Measurements from ENCODE around the gene FTO.

The FTO gene

DNA sequence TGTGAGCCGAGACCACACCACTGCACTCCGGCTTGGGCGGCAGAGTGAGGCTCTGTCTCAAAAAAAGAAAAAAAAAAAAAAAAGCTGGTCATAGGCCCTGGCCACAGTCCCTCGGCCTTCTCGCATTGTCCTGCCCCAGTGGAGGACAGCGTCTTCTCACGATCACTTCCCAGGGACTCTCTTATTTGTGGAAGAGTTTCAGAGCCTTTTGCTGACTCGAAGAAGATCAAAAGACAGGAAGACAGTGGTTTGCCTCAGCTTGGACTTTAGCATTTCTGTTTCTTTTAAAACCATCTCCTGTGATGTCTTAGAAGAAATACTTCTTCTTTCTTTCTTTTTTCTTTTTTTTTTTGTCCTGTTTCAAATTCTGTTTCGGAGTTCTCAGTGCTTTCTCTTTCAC is 210.0 kb downstream of the FTO start:
- DNase-seq (ENCODE audit: low read depth), result no peak
- H3K4me3 ChIP-seq (ENCODE audit: low read depth, low read length), result no peak overlapping the region
- TF ChIP-seq, protein P1, sequence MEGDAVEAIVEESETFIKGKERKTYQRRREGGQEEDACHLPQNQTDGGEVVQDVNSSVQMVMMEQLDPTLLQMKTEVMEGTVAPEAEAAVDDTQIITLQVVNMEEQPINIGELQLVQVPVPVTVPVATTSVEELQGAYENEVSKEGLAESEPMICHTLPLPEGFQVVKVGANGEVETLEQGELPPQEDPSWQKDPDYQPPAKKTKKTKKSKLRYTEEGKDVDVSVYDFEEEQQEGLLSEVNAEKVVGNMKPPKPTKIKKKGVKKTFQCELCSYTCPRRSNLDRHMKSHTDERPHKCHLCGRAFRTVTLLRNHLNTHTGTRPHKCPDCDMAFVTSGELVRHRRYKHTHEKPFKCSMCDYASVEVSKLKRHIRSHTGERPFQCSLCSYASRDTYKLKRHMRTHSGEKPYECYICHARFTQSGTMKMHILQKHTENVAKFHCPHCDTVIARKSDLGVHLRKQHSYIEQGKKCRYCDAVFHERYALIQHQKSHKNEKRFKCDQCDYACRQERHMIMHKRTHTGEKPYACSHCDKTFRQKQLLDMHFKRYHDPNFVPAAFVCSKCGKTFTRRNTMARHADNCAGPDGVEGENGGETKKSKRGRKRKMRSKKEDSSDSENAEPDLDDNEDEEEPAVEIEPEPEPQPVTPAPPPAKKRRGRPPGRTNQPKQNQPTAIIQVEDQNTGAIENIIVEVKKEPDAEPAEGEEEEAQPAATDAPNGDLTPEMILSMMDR (IDR thresholded peaks at IDR 0.05; ENCODE audit: insufficient read depth, low read depth, low read length, missing control alignments), result no peak

DNA sequence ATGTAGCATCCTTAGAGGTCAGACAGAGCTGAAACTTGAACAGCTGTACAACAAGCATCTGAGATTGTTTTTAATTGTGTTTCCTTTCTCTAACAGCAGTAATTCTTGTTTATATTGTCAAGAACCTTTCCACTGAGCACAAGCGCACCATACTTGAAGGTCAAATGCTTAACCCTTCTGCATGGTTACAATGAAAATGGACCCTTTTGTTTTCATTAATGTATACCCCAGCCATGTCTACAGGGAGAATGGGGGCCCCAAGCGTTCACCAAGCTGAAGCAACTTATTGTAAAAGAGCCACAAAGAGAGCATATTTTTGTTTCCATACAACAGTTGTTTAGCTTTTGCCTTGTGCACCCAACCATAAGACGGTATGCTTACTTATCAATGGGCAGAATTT is 210.8 kb downstream of the FTO start:
- TF ChIP-seq, protein P1 (IDR thresholded peaks at IDR 0.05; ENCODE audit: insufficient read depth, low read depth, low read length, missing control alignments), result no peak
- no peak for DNase-seq (ENCODE audit: low read depth)
- no peak overlapping the region for H3K4me3 ChIP-seq (ENCODE audit: low read depth, low read length)

DNA sequence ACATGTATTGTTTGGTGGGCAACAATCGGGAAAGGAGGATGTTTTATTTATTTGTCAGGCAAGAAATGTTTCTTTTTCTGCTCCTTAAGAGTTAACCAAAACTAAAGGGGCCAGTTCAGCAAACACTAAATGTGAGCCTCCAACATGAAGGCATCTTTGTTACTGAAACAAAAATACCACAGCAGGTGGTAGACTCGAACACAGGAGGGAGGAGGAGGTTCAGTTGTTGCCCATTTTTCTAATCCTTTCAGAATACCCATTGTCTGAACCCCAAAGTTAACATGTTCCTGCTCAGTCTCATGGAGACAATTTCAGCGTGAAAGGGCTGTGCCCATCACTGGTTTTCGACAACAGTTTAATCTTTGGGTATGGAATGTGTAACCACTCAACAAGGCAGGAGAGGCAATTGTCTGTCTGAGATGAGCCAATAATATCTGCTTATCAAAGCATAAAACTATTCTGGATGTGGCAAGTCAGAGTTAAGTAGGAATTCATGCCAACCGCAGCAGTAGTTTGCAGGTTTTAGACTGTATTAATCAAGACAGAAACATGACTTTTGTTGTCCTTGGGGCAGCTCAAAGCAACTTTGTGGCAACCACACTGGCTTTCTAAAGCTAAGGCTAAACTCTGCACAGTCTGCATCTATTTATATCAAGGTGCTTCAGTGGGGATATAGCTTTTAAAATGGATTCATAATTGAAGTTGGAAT is 211.7 kb downstream of the FTO start:
- DNase-seq (ENCODE audit: low read depth), result no peak

DNA sequence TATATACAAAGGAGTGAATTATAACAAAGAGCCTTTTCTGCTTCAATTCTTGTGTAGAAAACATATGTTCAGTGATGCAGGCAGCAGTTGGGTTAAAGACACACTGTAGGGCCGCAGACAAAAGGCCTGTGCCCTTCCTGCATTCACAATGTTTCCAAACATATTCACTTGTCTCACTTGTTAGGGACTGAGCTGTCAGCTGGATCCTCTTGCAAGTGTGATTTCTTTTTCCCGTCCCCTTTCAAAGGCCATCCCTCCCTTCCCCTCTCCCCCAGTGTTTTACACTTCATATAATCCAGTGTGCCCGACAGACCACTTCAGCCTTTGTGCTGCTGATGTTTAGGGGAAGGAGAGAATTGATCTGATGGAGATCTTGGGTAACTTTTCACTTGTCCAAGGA is 217.0 kb downstream of the FTO start:
- TF ChIP-seq, protein P1 (IDR thresholded peaks at IDR 0.05; ENCODE audit: insufficient read depth, low read depth, low read length, missing control alignments), result no peak

More for the DNA sequence above, 211.7 kb downstream of the FTO start:
- no peak overlapping the region for H3K4me3 ChIP-seq (ENCODE audit: low read depth, low read length)
- TF ChIP-seq, protein P1 (IDR thresholded peaks at IDR 0.05; ENCODE audit: insufficient read depth, low read depth, low read length, missing control alignments), result no peak

DNA sequence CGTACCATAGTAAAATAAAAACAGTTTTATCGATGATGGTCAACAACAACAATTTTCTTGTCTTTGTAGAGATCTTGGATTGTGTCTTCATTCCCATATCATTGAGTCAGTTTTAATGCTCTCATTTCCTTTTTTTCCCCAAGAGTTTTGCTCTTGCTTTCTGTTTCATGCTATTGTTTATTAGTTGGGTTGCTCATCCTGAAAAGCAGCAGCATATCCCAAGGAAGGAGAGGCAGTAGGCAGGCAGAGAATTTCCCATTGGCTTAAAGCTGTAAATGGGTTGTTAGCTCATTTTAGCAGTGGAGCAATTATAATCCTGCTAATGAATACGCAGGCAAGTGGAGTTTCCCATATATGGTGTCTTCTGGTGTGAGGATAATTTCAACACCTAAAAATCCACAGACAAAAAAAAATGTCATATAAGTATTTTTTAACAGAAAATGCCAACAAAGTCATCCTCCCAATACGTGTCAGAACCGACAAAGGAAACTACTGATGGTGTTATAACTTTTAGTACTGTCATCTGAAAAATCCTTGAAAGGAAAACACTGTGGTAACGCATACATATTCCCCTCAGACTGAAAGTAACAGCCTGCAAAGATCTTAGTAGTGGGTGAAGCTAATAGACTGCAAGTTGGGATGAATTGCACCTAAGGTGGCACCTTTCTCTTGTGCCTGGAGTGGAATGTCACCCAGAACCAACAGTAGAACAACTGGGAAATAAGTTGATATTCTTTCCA is 218.3 kb downstream of the FTO start:
- H3K4me3 ChIP-seq (ENCODE audit: low read depth, low read length), result no peak overlapping the region
- TF ChIP-seq, protein P1 (IDR thresholded peaks at IDR 0.05; ENCODE audit: insufficient read depth, low read depth, low read length, missing control alignments), result no peak
- no peak for DNase-seq (ENCODE audit: low read depth)

More for the DNA sequence above, 217.0 kb downstream of the FTO start:
- no peak overlapping the region for H3K4me3 ChIP-seq (ENCODE audit: low read depth, low read length)
- DNase-seq (ENCODE audit: low read depth), result no peak

DNA sequence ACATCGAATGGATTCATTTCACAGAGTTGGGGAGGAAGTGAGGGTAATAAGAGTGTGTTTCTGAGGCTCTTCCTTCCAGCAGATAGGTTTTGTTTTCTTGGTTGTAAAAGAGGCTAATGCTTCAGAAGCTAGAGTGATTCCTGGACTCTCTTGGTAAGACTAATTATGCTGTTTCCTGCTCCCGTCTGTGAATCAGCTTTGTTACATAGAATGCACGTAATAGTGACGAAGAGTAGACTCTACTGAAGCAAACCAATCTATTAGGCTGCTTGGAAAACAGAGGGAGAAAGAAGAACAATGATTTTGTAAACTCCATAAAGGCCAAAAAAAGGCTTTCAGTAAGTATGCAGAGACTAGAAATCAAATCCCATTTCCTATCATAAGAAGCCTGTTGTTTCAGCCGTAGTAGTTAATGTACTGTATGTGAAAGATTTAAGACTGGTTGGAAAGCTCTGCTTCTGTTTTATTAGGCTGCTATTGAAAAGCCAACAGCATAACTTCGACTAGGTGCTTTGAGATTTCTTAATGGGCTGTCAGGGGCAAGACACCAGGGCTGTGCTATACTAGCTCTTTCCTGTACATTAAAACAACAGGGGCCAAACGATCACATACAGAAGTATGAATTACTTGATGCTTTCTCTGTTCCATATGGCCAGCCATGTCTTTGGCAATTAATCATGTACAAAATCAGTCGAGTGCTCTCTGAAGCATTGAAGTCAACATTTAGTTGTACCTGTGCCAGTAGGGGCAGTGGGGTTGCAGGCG is 219.0 kb downstream of the FTO start:
- no peak for DNase-seq (ENCODE audit: low read depth)
- TF ChIP-seq, protein P1 (IDR thresholded peaks at IDR 0.05; ENCODE audit: insufficient read depth, low read depth, low read length, missing control alignments), result no peak
- no peak overlapping the region for H3K4me3 ChIP-seq (ENCODE audit: low read depth, low read length)

Data from GM12865 (cell line).